Neural cell (in vitro differentiated cells): ENCODE data around the gene AQP5.

Source experiments
- CTCF ChIP-seq: fragments of 450-650 bp; IDR thresholded peaks from 2 replicates; pipeline ENCODE4 v1.5.1; 2014; ENCODE audit warnings: antibody characterized with exemption, mild to moderate bottlenecking, moderate library complexity; ENCODE audit not compliant: poor library complexity, severe bottlenecking
- EP300 ChIP-seq: fragments of 450-650 bp; conservative IDR thresholded peaks from 2 replicates; pipeline ENCODE4 v1.6.1; 2014; ENCODE audit warnings: antibody characterized with exemption, mild to moderate bottlenecking, moderate library complexity; ENCODE audit not compliant: poor library complexity, severe bottlenecking
- EZH2 ChIP-seq: fragments of 200-600, 300-800 bp; shearing (Covaris generic), sonication (generic); IDR thresholded peaks from 2 replicates; pipeline ENCODE4 v1.6.1; 2014; ENCODE audit warnings: antibody characterized with exemption, low read length, borderline replicate concordance, mild to moderate bottlenecking; ENCODE audit not compliant: insufficient read depth, poor library complexity, severe bottlenecking
- MXI1 ChIP-seq: fragments of 450-650 bp; conservative IDR thresholded peaks from 2 replicates; pipeline ENCODE4 v1.6.1; 2014; ENCODE audit warnings: antibody characterized with exemption, mild to moderate bottlenecking; ENCODE audit not compliant: poor library complexity, severe bottlenecking
- POLR2AphosphoS5 ChIP-seq: IDR thresholded peaks from 2 replicates; pipeline ENCODE4 v1.6.1; 2012
- RAD21 ChIP-seq: fragments of 450-650 bp; conservative IDR thresholded peaks from 2 replicates; pipeline ENCODE4 v1.6.1; 2014; ENCODE audit warnings: antibody characterized with exemption, mild to moderate bottlenecking, moderate library complexity
- REST ChIP-seq: IDR thresholded peaks from 2 replicates; pipeline ENCODE4 v1.6.1; 2012; ENCODE audit warnings: borderline replicate concordance
- SMC3 ChIP-seq: fragments of 450-650 bp; conservative IDR thresholded peaks from 2 replicates; pipeline ENCODE4 v1.6.1; 2014; ENCODE audit warnings: antibody characterized with exemption, mild to moderate bottlenecking, moderate library complexity; ENCODE audit not compliant: poor library complexity
- TAF1 ChIP-seq: IDR thresholded peaks from 2 replicates; pipeline ENCODE4 v1.6.1; 2012; ENCODE audit warnings: low read depth

- TF ChIP-seq CTCF = no peak
- no peak for TF ChIP-seq POLR2AphosphoS5
- no peak for TF ChIP-seq SMC3
- TF ChIP-seq EP300 = no peak
- TF ChIP-seq TAF1 = no peak
- TF ChIP-seq RAD21 = no peak
- no peak for TF ChIP-seq REST
- TF ChIP-seq EZH2 = no peak
- no peak for TF ChIP-seq MXI1
These were observed 5.6 kb upstream of the AQP5 start for GRCh38 chr12:49955899-49956662.
